ENCODE results near the gene MTA3. TPM values are rescaled to one million over a fixed set of nuclear protein-coding genes. Genes with fewer than 3 reads are reported as not detected.

MTA3 gene
- total and polyA plus RNA-seq, 2 donors (not counting 1 experiment from before 2014, with no cell fraction given), result 13.4 to 33.2 TPM

- ChIA-PET POLR2A (interaction anchor here (0.7 kb wide), 1 partner anchor 167 kb away, joined by 5 read pairs; no protein-coding TSS in a partner anchor), CTCF (interaction anchor here (0.6 to 1.2 kb wide), 3 partner anchors 20 to 170 kb away, joined by 3 read pairs; no protein-coding TSS in a partner anchor)
- Histone ChIP-seq H3K79me2 (ENCODE audit: control insufficient read depth, insufficient read depth, low read length) (no peaks in the 10 kb centered on the region), H3K36me3 (replicated peaks in 1 of 2; ENCODE audit: control extremely low read depth in 1 of 2, control insufficient read depth in 1 of 2, extremely low read depth in 1 of 2, insufficient read depth in 2 of 2, low read length in 1 of 2) (peaks cover 3 to 5% of the 10 kb centered on the region in 2 experiments), H3K9me3 (ENCODE audit: control extremely low read depth in 1 of 3, control insufficient read depth in 2 of 3, insufficient read depth in 1 of 3, low read length in 2 of 3) (no peaks in the 10 kb centered on the region), H2AFZ (ENCODE audit: insufficient read depth, low read depth, low read length, poor library complexity, severe bottlenecking) (no peak overlapping the region), H3K4me3 (ENCODE audit: control extremely low read depth in 1 of 5, extremely low read depth in 1 of 5, insufficient read depth in 1 of 5, low read depth in 2 of 5, low read length in 4 of 5) (no peak overlapping the region), H3K4me1 (ENCODE audit: control insufficient read depth in 2 of 2, insufficient read depth in 2 of 2, low read length in 2 of 2) (peaks cover 1 to 4% of the 10 kb centered on the region in 2 donors), H4K20me1 (ENCODE audit: control insufficient read depth, insufficient read depth, low read length, poor library complexity, severe bottlenecking) (no peaks in the 10 kb centered on the region), H3K4me2 (replicated peaks; ENCODE audit: low read depth, low read length, poor library complexity, severe bottlenecking) (no peak overlapping the region), H3K27ac (ENCODE audit: low read length in 2 of 2) (no peak overlapping the region), H3K27me3 (replicated peaks in 1 of 4; ENCODE audit: control extremely low read depth in 1 of 4, control insufficient read depth in 3 of 4, insufficient read depth in 4 of 4, low read length in 3 of 4) (no peaks in the 10 kb centered on the region), H3K9ac (ENCODE audit: low read length) (no peak overlapping the region)
- Mint-ChIP-seq H3K4me3 (no peak overlapping the region), H3K4me1 (peaks cover 4% of the 10 kb centered on the region), H3K27ac (no peak overlapping the region), H3K27me3 (no peaks in the 10 kb centered on the region), H3K9me3 (ENCODE audit: insufficient read depth) (no peaks in the 10 kb centered on the region)
- DNase-seq, result no peak
- WGBS (ENCODE audit: insufficient coverage), result 75% methylated on average over 4 of the region's 8 CpGs
- intact Hi-C loops (cut with micrococcal nuclease), result no loop called here
- TF ChIP-seq EZH2 (IDR thresholded peaks at IDR 0.05; ENCODE audit: borderline replicate concordance, insufficient read depth, low read depth, low read length, poor library complexity, severe bottlenecking), result no peak
- TF ChIP-seq, protein P1, sequence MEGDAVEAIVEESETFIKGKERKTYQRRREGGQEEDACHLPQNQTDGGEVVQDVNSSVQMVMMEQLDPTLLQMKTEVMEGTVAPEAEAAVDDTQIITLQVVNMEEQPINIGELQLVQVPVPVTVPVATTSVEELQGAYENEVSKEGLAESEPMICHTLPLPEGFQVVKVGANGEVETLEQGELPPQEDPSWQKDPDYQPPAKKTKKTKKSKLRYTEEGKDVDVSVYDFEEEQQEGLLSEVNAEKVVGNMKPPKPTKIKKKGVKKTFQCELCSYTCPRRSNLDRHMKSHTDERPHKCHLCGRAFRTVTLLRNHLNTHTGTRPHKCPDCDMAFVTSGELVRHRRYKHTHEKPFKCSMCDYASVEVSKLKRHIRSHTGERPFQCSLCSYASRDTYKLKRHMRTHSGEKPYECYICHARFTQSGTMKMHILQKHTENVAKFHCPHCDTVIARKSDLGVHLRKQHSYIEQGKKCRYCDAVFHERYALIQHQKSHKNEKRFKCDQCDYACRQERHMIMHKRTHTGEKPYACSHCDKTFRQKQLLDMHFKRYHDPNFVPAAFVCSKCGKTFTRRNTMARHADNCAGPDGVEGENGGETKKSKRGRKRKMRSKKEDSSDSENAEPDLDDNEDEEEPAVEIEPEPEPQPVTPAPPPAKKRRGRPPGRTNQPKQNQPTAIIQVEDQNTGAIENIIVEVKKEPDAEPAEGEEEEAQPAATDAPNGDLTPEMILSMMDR (IDR thresholded peaks at IDR 0.05), result no peak
- ATAC-seq (ENCODE audit: low read depth), result no peak
Observed at GRCh38 chr2:42658306-42658705, 89.9 kb downstream of the MTA3 start.

- H3K9ac ChIP-seq (ENCODE audit: low read length), result no peak overlapping the region
- H3K9me3 ChIP-seq (ENCODE audit: control extremely low read depth in 1 of 3, control insufficient read depth in 2 of 3, insufficient read depth in 1 of 3, low read length in 2 of 3), result no peaks in the 10 kb centered on the region
- TF ChIP-seq, protein P1 (IDR thresholded peaks at IDR 0.05), result no peak
- TF ChIP-seq EZH2 (IDR thresholded peaks at IDR 0.05; ENCODE audit: borderline replicate concordance, insufficient read depth, low read depth, low read length, poor library complexity, severe bottlenecking), result no peak
- no peak overlapping the region for H3K4me3 ChIP-seq (ENCODE audit: control extremely low read depth in 1 of 5, extremely low read depth in 1 of 5, insufficient read depth in 1 of 5, low read depth in 2 of 5, low read length in 4 of 5)
- ChIA-PET POLR2A (no interaction called here), CTCF (interaction anchor here (0.6 to 1.9 kb wide), 3 partner anchors 59 to 162 kb away, joined by 3 to 13 read pairs (median 4); no protein-coding TSS in a partner anchor)
- peaks cover 14% of the 10 kb centered on the region for H3K4me1 Mint-ChIP-seq
- no peaks in the 10 kb centered on the region for H3K27me3 Mint-ChIP-seq
- H3K4me2 ChIP-seq (replicated peaks; ENCODE audit: low read depth, low read length, poor library complexity, severe bottlenecking), result no peak overlapping the region
- DNase-seq (no peak), ATAC-seq (ENCODE audit: low read depth) (no peak)
- H4K20me1 ChIP-seq (ENCODE audit: control insufficient read depth, insufficient read depth, low read length, poor library complexity, severe bottlenecking), result no peaks in the 10 kb centered on the region
- no peaks in the 10 kb centered on the region for H3K9me3 Mint-ChIP-seq (ENCODE audit: insufficient read depth)
- H3K79me2 ChIP-seq (ENCODE audit: control insufficient read depth, insufficient read depth, low read length), result no peaks in the 10 kb centered on the region
- H3K27ac ChIP-seq (ENCODE audit: low read length in 2 of 2), result no peak overlapping the region
- no peak overlapping the region for H2AFZ ChIP-seq (ENCODE audit: insufficient read depth, low read depth, low read length, poor library complexity, severe bottlenecking)
- H3K27me3 ChIP-seq (replicated peaks in 1 of 4; ENCODE audit: control extremely low read depth in 1 of 4, control insufficient read depth in 3 of 4, insufficient read depth in 4 of 4, low read length in 3 of 4), result no peaks in the 10 kb centered on the region
- no peak overlapping the region for H3K27ac Mint-ChIP-seq
- 84% methylated on average over 3 of the region's 4 CpGs for WGBS (ENCODE audit: insufficient coverage)
- peaks cover 3 to 5% of the 10 kb centered on the region in 2 experiments for H3K36me3 ChIP-seq (replicated peaks in 1 of 2; ENCODE audit: control extremely low read depth in 1 of 2, control insufficient read depth in 1 of 2, extremely low read depth in 1 of 2, insufficient read depth in 2 of 2, low read length in 1 of 2)
- intact Hi-C loops (cut with micrococcal nuclease), result loop anchor here (5.0 kb wide), 1 partner anchor 133 kb away; the partner anchor contains the start of gene HAAO
- H3K4me3 Mint-ChIP-seq, result no peak overlapping the region
- peaks cover 14 to 17% of the 10 kb centered on the region in 2 donors for H3K4me1 ChIP-seq (ENCODE audit: control insufficient read depth in 2 of 2, insufficient read depth in 2 of 2, low read length in 2 of 2)
Observed at GRCh38 chr2:42659609-42660008, 91.2 kb downstream of the MTA3 start.

Measured in B cell (primary cell).